Psoas muscle (tissue), 8 donors: Measurements from ENCODE around the gene CNTFR. TPM values are rescaled to one million over a fixed set of nuclear protein-coding genes. Genes with fewer than 3 reads are reported as not detected.

ENCODE experiments used
- ATAC-seq, 4 donors: fragments of 200-7000 bp; cut with Tn5 transposase; one replicate each; pipeline ENCODE4 v1.9.1; 2020; ENCODE audit warnings: moderate library complexity in 3 of 4, mild to moderate bottlenecking in 2 of 4
- DNase-seq, 2 donors: peaks; one replicate each; pipeline ENCODE4 v3.0.0-alpha.2; 2020
- H3K27ac ChIP-seq: fragments of 200-600 bp; one replicate; pipeline ENCODE4 v1.8.0; 2022
- H3K27me3 ChIP-seq, 3 donors: fragments of 200-600 bp in 1 of 3; one replicate each; pipeline versions ENCODE4 v1.6.1 to v1.8.0; 2013 to 2022; ENCODE audit warnings: low read length in 2 of 3, mild to moderate bottlenecking in 2 of 3, moderate library complexity in 1 of 3; ENCODE audit not compliant: insufficient read depth in 3 of 3
- H3K36me3 ChIP-seq, 2 donors: fragments of 200-600 bp in 1 of 2; one replicate each; pipeline versions ENCODE4 v1.6.1 to v1.8.0; 2013 to 2022; ENCODE audit warnings: low read depth in 1 of 2, mild to moderate bottlenecking in 1 of 2, moderate library complexity in 1 of 2; ENCODE audit not compliant: insufficient read depth in 1 of 2
- H3K4me1 ChIP-seq: fragments of 200-600 bp; one replicate; pipeline ENCODE4 v1.8.0; 2022
- H3K4me3 ChIP-seq: fragments of 200-600 bp; one replicate; pipeline ENCODE4 v1.8.0; 2022; ENCODE audit warnings: mild to moderate bottlenecking
- H3K9me3 ChIP-seq: fragments of 200-600 bp; one replicate; pipeline ENCODE4 v1.8.0; 2022
- CTCF ChIP-seq: fragments of 200-600 bp; IDR thresholded peaks from one replicate; pipeline ENCODE4 v1.8.0; 2022; ENCODE audit warnings: antibody characterized with exemption
- WGBS, 3 donors: extraction: QIAGEN DNeasy Blood & Tissue Kit; methylation state at CpG; one replicate each; pipeline versions ENCODE4 v1.1.6 to v1.1.7; 2013; 5-methylcytosine and 5-hydroxymethylcytosine counted together
- intact Hi-C, 2 donors: fragments of 100-400 bp; cut with DNase I; formaldehyde crosslinking; loops; one replicate each; pipeline versions ENCODE4 v1.11.0 to v1.14.2; 2022
- polyA plus RNA-seq, 3 donors: library from polyadenylated mRNA; stranded (reverse); fragments of 200-250 nt; gene quantifications; one replicate each; pipeline ENCODE4 v1.2.3, GENCODE V29; 2013
- total RNA-seq, 4 donors: library from RNA; stranded (reverse); fragmentation: NEBNext Ultra II Directional in 2 of 4; extraction: Animal tissue kit (Norgen Biotek cat#: 25700) in 2 of 4; gene quantifications; one replicate each; pipeline versions ENCODE4 v1.2.1 to v1.2.4, GENCODE V29; 2021 to 2023
- donor health status: healthy with polysubstance abuse.
- donor health status: DM: no; HTN: no; CAD: no; lungs with moderate emphysema.
- donor health status: Bipolar disorder and iron deficiency.
- donor health status: healthy.
- donor health status: DM: yes; HTN: yes; CAD: no.
- donor health status: DM: no; HTN: no; CAD: no.
- donor health status: DM: no; HTN: no; CAD: no.
- donor health status: DM: yes; HTN: yes; CAD: no.

Gene CNTFR
- total and polyA plus RNA-seq, 7 donors = 32.3 to 97.4 (median 64.4) TPM

- H3K4me1 ChIP-seq = no peaks in the 10 kb centered on the region
- H3K27ac ChIP-seq = no peak overlapping the region
- no peak for DNase-seq
- intact Hi-C loops = no loop called here
- 91 to 99% (median 96%) methylated on average over 8 of the region's 8 CpGs for WGBS, 3 donors
- H3K36me3 ChIP-seq = no peaks in the 10 kb centered on the region
- TF ChIP-seq CTCF = no peak
- ATAC-seq = no peak
- no peak overlapping the region for H3K4me3 ChIP-seq
- H3K27me3 ChIP-seq = no peaks in the 10 kb centered on the region
- H3K9me3 ChIP-seq = no peaks in the 10 kb centered on the region
Measured at GRCh38 chr9:34514401-34514800, 75.1 kb downstream of the CNTFR start.

GRCh38 chr9:34513567-34514214, 75.8 kb downstream of the CNTFR start:
- WGBS, 3 donors = 42 to 68% (median 68%) methylated on average over 2 of the region's 2 CpGs
- no peaks in the 10 kb centered on the region for H3K27me3 ChIP-seq
- no peaks in the 10 kb centered on the region for H3K4me1 ChIP-seq
- H3K9me3 ChIP-seq = no peaks in the 10 kb centered on the region
- no peak for DNase-seq
- H3K36me3 ChIP-seq = no peaks in the 10 kb centered on the region
- H3K4me3 ChIP-seq = no peak overlapping the region
- ATAC-seq = no peak
- intact Hi-C loops = no loop called here
- no peak overlapping the region for H3K27ac ChIP-seq
- no peak for TF ChIP-seq CTCF

- H3K9me3 ChIP-seq = no peaks in the 10 kb centered on the region
- no peak overlapping the region for H3K27ac ChIP-seq
- H3K4me1 ChIP-seq = no peaks in the 10 kb centered on the region
- ATAC-seq (no peak), DNase-seq (no peak)
- H3K4me3 ChIP-seq = no peak overlapping the region
- intact Hi-C loops = no loop called here
- no peak for TF ChIP-seq CTCF
- H3K27me3 ChIP-seq = no peaks in the 10 kb centered on the region
- 73 to 79% (median 73%) methylated on average over 9 of the region's 9 CpGs for WGBS, 3 donors
- no peaks in the 10 kb centered on the region for H3K36me3 ChIP-seq
Measured at GRCh38 chr9:34512131-34513078, 77.1 kb downstream of the CNTFR start.

- DNase-seq (no peak), ATAC-seq (no peak)
- 52 to 58% (median 56%) methylated on average over 13 of the region's 13 CpGs for WGBS, 3 donors
- Histone ChIP-seq H3K27ac (no peak overlapping the region), H3K9me3 (no peaks in the 10 kb centered on the region), H3K36me3 (no peaks in the 10 kb centered on the region), H3K4me1 (no peaks in the 10 kb centered on the region), H3K4me3 (no peak overlapping the region), H3K27me3 (no peaks in the 10 kb centered on the region)
- TF ChIP-seq CTCF = no peak
- intact Hi-C loops = no loop called here
Measured at GRCh38 chr9:34510497-34511468, 78.7 kb downstream of the CNTFR start.
